Fibroblast of the aortic adventitia (primary cell): Measurements from ENCODE around the gene TBX18. TPM values are rescaled to one million over a fixed set of nuclear protein-coding genes. Genes with fewer than 3 reads are reported as not detected.

Experiments used
- DNase-seq: peaks from one replicate; pipeline ENCODE4 v3.0.0-alpha.2; 2010; ENCODE audit warnings: low read depth
- H3K4me3 ChIP-seq: 2 replicates; pipeline ENCODE4 v1.5.1; 2011; ENCODE audit warnings: low read depth, mild to moderate bottlenecking, control low read depth, low read length, moderate library complexity
- total RNA-seq: library from RNA; depleted of rRNA; stranded (reverse); fragments of >200 nt; gene quantifications from 2 replicates; pipeline ENCODE4 v1.2.3, GENCODE V29; 2012; ENCODE audit warnings: low replicate concordance
- TF ChIP-seq, protein P1 (sequence below): IDR thresholded peaks from 2 replicates; pipeline ENCODE4 v1.5.1; 2011; ENCODE audit warnings: mild to moderate bottlenecking, low read length, control low read depth, inconsistent platforms; ENCODE audit not compliant: insufficient read depth

TBX18 gene
- total RNA-seq, 1 donor: 27.1 TPM

- no peak for DNase-seq
- TF ChIP-seq, protein P1, sequence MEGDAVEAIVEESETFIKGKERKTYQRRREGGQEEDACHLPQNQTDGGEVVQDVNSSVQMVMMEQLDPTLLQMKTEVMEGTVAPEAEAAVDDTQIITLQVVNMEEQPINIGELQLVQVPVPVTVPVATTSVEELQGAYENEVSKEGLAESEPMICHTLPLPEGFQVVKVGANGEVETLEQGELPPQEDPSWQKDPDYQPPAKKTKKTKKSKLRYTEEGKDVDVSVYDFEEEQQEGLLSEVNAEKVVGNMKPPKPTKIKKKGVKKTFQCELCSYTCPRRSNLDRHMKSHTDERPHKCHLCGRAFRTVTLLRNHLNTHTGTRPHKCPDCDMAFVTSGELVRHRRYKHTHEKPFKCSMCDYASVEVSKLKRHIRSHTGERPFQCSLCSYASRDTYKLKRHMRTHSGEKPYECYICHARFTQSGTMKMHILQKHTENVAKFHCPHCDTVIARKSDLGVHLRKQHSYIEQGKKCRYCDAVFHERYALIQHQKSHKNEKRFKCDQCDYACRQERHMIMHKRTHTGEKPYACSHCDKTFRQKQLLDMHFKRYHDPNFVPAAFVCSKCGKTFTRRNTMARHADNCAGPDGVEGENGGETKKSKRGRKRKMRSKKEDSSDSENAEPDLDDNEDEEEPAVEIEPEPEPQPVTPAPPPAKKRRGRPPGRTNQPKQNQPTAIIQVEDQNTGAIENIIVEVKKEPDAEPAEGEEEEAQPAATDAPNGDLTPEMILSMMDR: no peak
- H3K4me3 ChIP-seq: no peak overlapping the region
Observed at GRCh38 chr6:84653027-84653551, 111.3 kb downstream of the TBX18 start.

DNA sequence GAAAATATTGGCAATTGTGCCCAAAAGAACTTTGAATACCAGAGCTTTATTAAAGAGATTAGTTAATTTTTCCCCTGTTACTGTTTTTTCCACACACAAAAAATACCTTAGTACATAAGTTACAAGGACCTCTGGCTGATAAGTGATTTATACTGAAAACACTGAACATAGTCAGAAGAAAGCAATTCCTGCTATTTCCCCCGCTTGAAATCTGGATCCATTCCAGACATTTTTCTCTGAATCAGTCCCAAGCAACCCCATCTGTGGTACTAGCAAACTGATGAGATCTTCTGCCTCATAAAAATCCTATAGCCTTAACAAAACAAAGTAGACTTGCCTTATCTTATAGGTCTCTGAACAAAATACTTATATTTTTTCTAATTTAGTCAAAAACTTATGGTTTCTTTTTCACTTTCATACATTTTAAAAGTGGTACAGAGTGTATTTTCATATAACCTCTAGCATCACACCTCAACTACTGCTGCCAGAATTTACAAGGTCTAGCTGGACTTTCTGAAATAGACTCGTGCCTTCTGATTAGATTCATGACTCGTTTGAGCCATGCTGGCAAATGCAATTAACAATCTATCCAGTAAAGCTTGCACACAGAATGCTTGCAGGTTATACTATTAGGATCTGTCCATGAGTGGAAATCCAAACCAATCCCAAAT lies 111.9 kb downstream of the TBX18 start:
- no peak overlapping the region for H3K4me3 ChIP-seq
- TF ChIP-seq, protein P1: no peak
- DNase-seq: peak; percentile 96

DNA sequence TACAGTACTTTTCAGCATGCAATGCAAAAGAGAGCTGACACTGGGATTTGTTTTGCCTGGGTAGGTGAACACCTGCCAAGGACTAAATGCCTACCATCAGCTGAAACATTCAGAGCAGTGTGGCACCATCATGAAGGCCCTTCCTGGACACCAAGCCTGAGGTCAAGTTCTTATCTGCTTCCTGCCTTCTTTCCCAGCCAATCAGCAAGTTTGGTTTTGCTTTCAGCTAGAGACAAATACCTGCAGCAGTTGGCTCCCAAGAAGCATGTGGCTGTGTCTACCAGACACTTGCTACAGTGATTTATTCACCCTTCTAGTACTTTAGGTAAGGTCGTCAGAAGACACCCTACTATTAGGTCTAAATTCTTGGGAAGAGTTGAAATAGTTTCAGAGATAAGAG lies 112.8 kb downstream of the TBX18 start:
- no peak overlapping the region for H3K4me3 ChIP-seq
- TF ChIP-seq, protein P1: no peak
- DNase-seq: peak; percentile 48

DNA sequence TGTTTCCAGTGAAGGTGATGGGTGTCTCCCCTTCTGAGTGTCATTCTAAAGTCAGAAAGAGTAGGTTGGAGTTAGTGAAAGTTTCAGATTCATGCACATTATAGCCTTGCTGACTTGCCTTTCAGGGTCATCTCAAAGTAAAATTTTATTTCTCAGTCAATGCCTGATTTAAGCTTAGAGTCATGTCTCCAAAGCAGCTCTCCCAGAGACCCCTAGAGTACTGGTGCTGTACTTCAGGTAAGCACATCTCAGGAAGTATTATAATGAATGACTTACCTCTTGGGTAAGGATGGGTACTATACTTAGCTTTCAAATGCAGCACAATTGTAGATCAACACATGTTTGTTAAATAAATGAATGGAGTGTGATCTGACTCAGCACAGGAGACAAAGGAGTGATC lies 116.0 kb downstream of the TBX18 start:
- no peak overlapping the region for H3K4me3 ChIP-seq
- DNase-seq: no peak
- TF ChIP-seq, protein P1: no peak

DNA sequence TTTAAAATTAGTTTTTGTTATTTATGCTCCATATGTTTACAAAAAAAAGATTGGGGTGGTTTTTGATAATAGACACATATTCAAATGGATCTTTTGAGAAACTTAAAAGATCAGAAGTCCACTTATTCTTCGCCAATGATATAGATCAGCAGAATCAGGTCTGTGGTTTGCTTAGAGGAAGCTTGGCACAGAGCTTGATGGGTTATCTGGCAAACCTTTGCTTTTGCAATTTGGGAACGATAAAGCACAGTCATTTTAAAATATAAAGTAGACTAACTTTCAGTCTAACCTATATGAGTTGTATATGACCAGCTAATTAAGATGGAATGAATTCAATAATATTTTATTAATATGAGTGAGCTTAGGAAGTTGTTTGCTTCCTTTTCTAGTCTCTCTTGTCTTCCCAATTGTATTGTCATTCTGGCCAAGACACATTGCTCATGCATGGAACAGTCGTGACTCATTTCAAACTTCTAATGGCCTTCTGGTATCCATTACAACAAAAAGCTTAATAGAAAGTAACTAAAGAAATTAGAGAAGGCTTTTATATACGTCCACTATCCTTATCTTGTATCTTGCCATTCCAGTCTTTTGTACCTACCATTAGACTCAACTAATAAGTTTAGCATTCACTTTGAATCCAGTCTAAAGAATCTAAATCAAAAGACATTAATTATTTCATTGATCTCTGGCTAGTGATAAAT lies 118.7 kb downstream of the TBX18 start:
- TF ChIP-seq, protein P1: no peak
- H3K4me3 ChIP-seq: no peak overlapping the region
- DNase-seq: peak; percentile 77

DNA sequence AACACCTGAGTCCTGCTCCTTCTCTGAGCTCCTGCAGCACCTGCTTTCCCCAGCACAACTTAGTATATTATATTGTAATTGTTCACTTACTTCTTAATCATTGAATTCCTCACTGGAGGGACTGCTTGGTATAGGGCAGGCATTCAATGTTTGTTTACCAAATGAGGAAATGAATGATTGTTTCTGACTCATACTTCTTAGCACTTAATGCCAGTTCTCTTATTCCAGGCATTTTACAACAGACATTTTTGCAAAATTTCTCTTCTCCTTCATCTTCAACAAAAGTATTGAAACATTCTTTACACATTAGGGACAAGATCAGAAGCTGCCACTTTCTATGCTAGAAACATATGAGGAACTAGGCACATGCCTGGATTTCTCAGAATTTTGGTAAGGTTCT lies 119.4 kb downstream of the TBX18 start:
- peak; percentile 66 for DNase-seq
- no peak overlapping the region for H3K4me3 ChIP-seq
- TF ChIP-seq, protein P1: no peak
